OCI-LY1 (cell line): ENCODE results near the gene BMP2K.

Source experiments
- H2AFZ ChIP-seq: fragments of 200-600 bp; sonication (generic), shearing (Covaris generic); 2 replicates; pipeline ENCODE4 v1.6.0; 2014; ENCODE audit warnings: antibody characterized with exemption, mild to moderate bottlenecking, low read length
- H3F3A ChIP-seq: fragments of 200-600 bp; sonication (generic), shearing (Covaris generic); 2 replicates; pipeline ENCODE4 v1.6.0; 2014; ENCODE audit warnings: mild to moderate bottlenecking, antibody characterized with exemption, low read length, moderate library complexity; ENCODE audit not compliant: insufficient read depth
- H3K27ac ChIP-seq: fragments of 200-600 bp; sonication (generic); 2 replicates; pipeline ENCODE4 v1.5.1; 2014; ENCODE audit warnings: low read length, mixed run types, mild to moderate bottlenecking, low read depth; ENCODE audit not compliant: poor library complexity, severe bottlenecking
- H3K27me3 ChIP-seq: fragments of 200-600 bp; sonication (generic); 2 replicates; pipeline ENCODE4 v1.6.0; 2014; ENCODE audit warnings: antibody characterized with exemption, mild to moderate bottlenecking, low read length, moderate library complexity; ENCODE audit not compliant: insufficient read depth
- H3K36me3 ChIP-seq: fragments of 200-600 bp; sonication (generic); 2 replicates; pipeline ENCODE4 v1.6.1; 2014; ENCODE audit warnings: mild to moderate bottlenecking, antibody characterized with exemption, low read length, moderate library complexity, mixed read lengths; ENCODE audit not compliant: insufficient read depth
- H3K4me1 ChIP-seq: fragments of 200-600 bp; sonication (generic); 2 replicates; pipeline ENCODE4 v1.5.1; 2014; ENCODE audit warnings: mild to moderate bottlenecking, low read length, moderate library complexity; ENCODE audit not compliant: insufficient read depth, severe bottlenecking
- H3K4me2 ChIP-seq: fragments of 200-600 bp; sonication (generic), shearing (Covaris generic); 2 replicates; pipeline ENCODE4 v1.6.1; 2014; ENCODE audit warnings: low read length
- H3K4me3 ChIP-seq: fragments of 200-600 bp; sonication (generic); 2 replicates; pipeline ENCODE4 v1.5.1; 2014; ENCODE audit warnings: low read length, low read depth, mild to moderate bottlenecking, mixed read lengths; ENCODE audit not compliant: poor library complexity, severe bottlenecking
- H3K79me2 ChIP-seq: fragments of 200-600 bp; shearing (Covaris generic); 2 replicates; pipeline ENCODE4 v1.6.1; 2016; ENCODE audit warnings: mixed run types, low read length, mixed read lengths; ENCODE audit not compliant: insufficient read depth
- H3K9ac ChIP-seq: fragments of 200-600 bp; sonication (generic), shearing (Covaris generic); 2 replicates; pipeline ENCODE4 v1.6.1; 2014; ENCODE audit warnings: mild to moderate bottlenecking, low read length, mixed read lengths
- H3K9me2 ChIP-seq: fragments of 200-600 bp; sonication (generic), shearing (Covaris generic); 2 replicates; pipeline ENCODE4 v1.6.1; 2014; ENCODE audit warnings: low read depth, mild to moderate bottlenecking, low read length, mixed read lengths
- H3K9me3 ChIP-seq: fragments of 200-600 bp; shearing (Covaris generic); 2 replicates; pipeline ENCODE4 v1.6.1; 2014; ENCODE audit warnings: low read length, mixed read lengths
- H4K20me1 ChIP-seq: fragments of 200-600 bp; sonication (generic), shearing (Covaris generic); 2 replicates; pipeline ENCODE4 v1.6.0; 2016; ENCODE audit warnings: mild to moderate bottlenecking, low read length; ENCODE audit not compliant: insufficient read depth
- EZH2 ChIP-seq: fragments of 200-600 bp; sonication (generic), shearing (Covaris generic); IDR thresholded peaks from 2 replicates; pipeline ENCODE4 v1.8.0; 2017; ENCODE audit warnings: borderline replicate concordance, mixed run types, mild to moderate bottlenecking, antibody characterized with exemption, low read length, moderate library complexity, mixed read lengths
- TF ChIP-seq, protein P1 (sequence below): fragments of 200-600 bp; sonication (generic), shearing (Covaris generic); IDR thresholded peaks from 2 replicates; pipeline ENCODE4 v1.5.1; 2017; ENCODE audit warnings: mild to moderate bottlenecking, antibody characterized with exemption, low read length, moderate library complexity, mixed read lengths

Gene BMP2K

GRCh38 chr4:78945651-78946179 lies 169.6 kb downstream of the BMP2K start:
- H3K36me3 ChIP-seq, result no peaks in the 10 kb centered on the region
- H3K27ac ChIP-seq, result no peak overlapping the region
- H4K20me1 ChIP-seq, result no peaks in the 10 kb centered on the region
- no peak overlapping the region for H2AFZ ChIP-seq
- H3F3A ChIP-seq, result no peaks in the 10 kb centered on the region
- no peaks in the 10 kb centered on the region for H3K4me1 ChIP-seq
- no peaks in the 10 kb centered on the region for H3K9me2 ChIP-seq
- H3K27me3 ChIP-seq, result peaks cover 2% of the 10 kb centered on the region; the same call in 1 of the 2 replicates
- H3K9me3 ChIP-seq, result 0 out of 2 replicates have a peak, but pooled peaks cover 4% of the 10 kb centered on the region
- no peak overlapping the region for H3K4me3 ChIP-seq
- no peaks in the 10 kb centered on the region for H3K79me2 ChIP-seq
- TF ChIP-seq, protein P1, sequence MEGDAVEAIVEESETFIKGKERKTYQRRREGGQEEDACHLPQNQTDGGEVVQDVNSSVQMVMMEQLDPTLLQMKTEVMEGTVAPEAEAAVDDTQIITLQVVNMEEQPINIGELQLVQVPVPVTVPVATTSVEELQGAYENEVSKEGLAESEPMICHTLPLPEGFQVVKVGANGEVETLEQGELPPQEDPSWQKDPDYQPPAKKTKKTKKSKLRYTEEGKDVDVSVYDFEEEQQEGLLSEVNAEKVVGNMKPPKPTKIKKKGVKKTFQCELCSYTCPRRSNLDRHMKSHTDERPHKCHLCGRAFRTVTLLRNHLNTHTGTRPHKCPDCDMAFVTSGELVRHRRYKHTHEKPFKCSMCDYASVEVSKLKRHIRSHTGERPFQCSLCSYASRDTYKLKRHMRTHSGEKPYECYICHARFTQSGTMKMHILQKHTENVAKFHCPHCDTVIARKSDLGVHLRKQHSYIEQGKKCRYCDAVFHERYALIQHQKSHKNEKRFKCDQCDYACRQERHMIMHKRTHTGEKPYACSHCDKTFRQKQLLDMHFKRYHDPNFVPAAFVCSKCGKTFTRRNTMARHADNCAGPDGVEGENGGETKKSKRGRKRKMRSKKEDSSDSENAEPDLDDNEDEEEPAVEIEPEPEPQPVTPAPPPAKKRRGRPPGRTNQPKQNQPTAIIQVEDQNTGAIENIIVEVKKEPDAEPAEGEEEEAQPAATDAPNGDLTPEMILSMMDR, result no peak
- no peak for TF ChIP-seq EZH2
- no peak overlapping the region for H3K9ac ChIP-seq
- no peak overlapping the region for H3K4me2 ChIP-seq

- Histone ChIP-seq H3K9me3 (0 out of 2 replicates have a peak, but pooled peaks cover 4% of the 10 kb centered on the region), H2AFZ (no peak overlapping the region), H3K27ac (no peak overlapping the region), H4K20me1 (no peaks in the 10 kb centered on the region), H3K4me3 (no peak overlapping the region), H3K9me2 (no peaks in the 10 kb centered on the region), H3K4me1 (no peaks in the 10 kb centered on the region), H3F3A (no peaks in the 10 kb centered on the region), H3K27me3 (peaks cover 2% of the 10 kb centered on the region; the same call in 1 of the 2 replicates), H3K79me2 (no peaks in the 10 kb centered on the region), H3K36me3 (no peaks in the 10 kb centered on the region), H3K4me2 (no peak overlapping the region), H3K9ac (no peak overlapping the region)
- TF ChIP-seq EZH2, result no peak
- TF ChIP-seq, protein P1, result no peak
These were observed 173.6 kb downstream of the BMP2K start for GRCh38 chr4:78949735-78950134.

DNA sequence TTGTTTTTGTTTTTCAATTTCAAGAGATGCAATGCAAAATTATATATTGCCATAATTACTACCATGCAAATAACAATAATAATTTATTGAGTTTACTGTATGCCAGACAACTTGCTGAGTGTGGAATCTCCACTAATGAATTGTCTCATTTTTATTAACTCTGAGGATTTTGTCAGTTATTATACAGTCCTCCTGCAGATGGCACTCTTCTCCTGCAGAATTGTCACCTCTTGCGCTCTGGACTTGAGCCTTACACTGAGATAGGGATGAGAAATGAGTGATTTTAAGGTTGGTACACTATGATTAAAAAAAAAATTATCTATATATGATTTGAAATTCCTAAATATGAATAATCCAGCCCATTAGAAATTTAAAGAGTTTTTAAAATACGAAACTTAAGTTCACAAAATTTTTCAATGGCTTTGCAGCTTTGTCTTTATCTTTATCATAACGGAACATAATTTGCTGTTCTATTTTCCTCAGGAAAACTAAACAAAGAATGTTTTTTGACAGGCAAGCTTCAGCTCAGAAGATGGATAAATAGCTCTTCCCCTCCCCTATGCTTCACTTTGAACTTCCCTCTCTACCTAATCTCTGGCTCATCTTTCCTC lies 175.8 kb downstream of the BMP2K start:
- no peak overlapping the region for H3K27ac ChIP-seq
- no peaks in the 10 kb centered on the region for H3K4me1 ChIP-seq
- no peak overlapping the region for H3K9ac ChIP-seq
- no peaks in the 10 kb centered on the region for H4K20me1 ChIP-seq
- H3K9me3 ChIP-seq, result no peaks in the 10 kb centered on the region
- no peaks in the 10 kb centered on the region for H3K79me2 ChIP-seq
- no peaks in the 10 kb centered on the region for H3K36me3 ChIP-seq
- H3K9me2 ChIP-seq, result no peaks in the 10 kb centered on the region
- no peaks in the 10 kb centered on the region; the same call in 1 of the 2 replicates for H3F3A ChIP-seq
- no peak for TF ChIP-seq EZH2
- TF ChIP-seq, protein P1, result peak; percentile 72
- no peak overlapping the region for H3K4me2 ChIP-seq
- no peak overlapping the region for H2AFZ ChIP-seq
- no peaks in the 10 kb centered on the region for H3K27me3 ChIP-seq
- H3K4me3 ChIP-seq, result no peak overlapping the region
